PC-9 (cell line): ENCODE measurements around the gene SLC35A5.

Source experiments
- EZH2 ChIP-seq: fragments of 200-600 bp; sonication (generic); IDR thresholded peaks from 2 replicates; pipeline ENCODE4 v1.8.0; 2017; ENCODE audit warnings: antibody characterized with exemption, low read depth
- TF ChIP-seq, protein P1 (sequence below): fragments of 200-600 bp; sonication (generic); conservative IDR thresholded peaks from 2 replicates; pipeline ENCODE4 v1.6.1; 2017; ENCODE audit warnings: mixed run types, antibody characterized with exemption, mild to moderate bottlenecking, moderate library complexity

DNA sequence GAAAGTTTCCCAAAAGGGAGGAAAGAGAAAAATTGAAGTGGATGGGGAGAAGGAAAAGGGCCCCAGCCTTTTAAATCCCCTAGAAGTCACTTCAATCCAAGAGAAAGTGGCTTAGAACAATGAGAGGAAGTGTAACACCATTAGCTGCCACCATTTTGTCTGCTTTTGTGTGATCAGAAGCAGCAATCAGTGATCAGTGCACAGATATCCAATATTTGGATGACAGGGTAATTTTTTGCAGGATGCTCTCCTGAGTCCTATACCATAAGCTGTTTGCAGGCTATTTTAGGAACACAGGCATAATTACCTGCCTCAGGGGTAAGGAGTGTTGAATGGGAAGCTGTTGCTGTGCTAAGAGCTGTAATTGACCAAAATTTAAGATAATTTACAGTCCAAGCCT, 31.4 kb downstream of the SLC35A5 start:
- no peak for TF ChIP-seq EZH2
- TF ChIP-seq, protein P1, sequence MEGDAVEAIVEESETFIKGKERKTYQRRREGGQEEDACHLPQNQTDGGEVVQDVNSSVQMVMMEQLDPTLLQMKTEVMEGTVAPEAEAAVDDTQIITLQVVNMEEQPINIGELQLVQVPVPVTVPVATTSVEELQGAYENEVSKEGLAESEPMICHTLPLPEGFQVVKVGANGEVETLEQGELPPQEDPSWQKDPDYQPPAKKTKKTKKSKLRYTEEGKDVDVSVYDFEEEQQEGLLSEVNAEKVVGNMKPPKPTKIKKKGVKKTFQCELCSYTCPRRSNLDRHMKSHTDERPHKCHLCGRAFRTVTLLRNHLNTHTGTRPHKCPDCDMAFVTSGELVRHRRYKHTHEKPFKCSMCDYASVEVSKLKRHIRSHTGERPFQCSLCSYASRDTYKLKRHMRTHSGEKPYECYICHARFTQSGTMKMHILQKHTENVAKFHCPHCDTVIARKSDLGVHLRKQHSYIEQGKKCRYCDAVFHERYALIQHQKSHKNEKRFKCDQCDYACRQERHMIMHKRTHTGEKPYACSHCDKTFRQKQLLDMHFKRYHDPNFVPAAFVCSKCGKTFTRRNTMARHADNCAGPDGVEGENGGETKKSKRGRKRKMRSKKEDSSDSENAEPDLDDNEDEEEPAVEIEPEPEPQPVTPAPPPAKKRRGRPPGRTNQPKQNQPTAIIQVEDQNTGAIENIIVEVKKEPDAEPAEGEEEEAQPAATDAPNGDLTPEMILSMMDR = no peak
